Activated naive CD4-positive, alpha-beta T cell treated with anti-CD3 and anti-CD28 coated beads, Interleukin-2, amount 50 U/mL, for 72 hours (primary cell): Measurements from ENCODE around the gene PITX1. TPM values are rescaled to one million over a fixed set of nuclear protein-coding genes. Genes with fewer than 3 reads are reported as not detected.
A peak's percentile ranks its signal among the peaks of the same experiment; 100 is the strongest.

Experiments
- ATAC-seq, 2 donors: fragments of 150-1000 bp; cut with Tn5 transposase; 2 replicates each; pipeline ENCODE4 v1.10.0; 2021; ENCODE audit warnings: mild to moderate bottlenecking in 2 of 2, moderate library complexity in 2 of 2
- DNase-seq, 2 donors: peaks; one replicate each; pipeline ENCODE4 v3.0.0; 2021 to 2022; ENCODE audit warnings: low spot score in 2 of 2
- H3K27ac Mint-ChIP-seq, 2 donors: one replicate each; pipeline ENCODE4 v1.8.0; 2022; ENCODE audit warnings: mild to moderate bottlenecking in 2 of 2, mixed read lengths in 2 of 2
- H3K36me3 Mint-ChIP-seq, 2 donors: one replicate each; pipeline ENCODE4 v1.8.0; 2022; ENCODE audit warnings: mixed read lengths in 2 of 2
- H3K9me3 Mint-ChIP-seq, 2 donors: one replicate each; pipeline ENCODE4 v1.8.0; 2022; ENCODE audit warnings: mixed read lengths in 2 of 2
- total RNA-seq, 2 donors: library from RNA; stranded (reverse); gene quantifications; one replicate each; pipeline ENCODE4 v1.2.3, GENCODE V29; 2022

The PITX1 gene
- total RNA-seq, 2 donors from 2014 or later = 0.62 TPM; not detected in 1

DNA sequence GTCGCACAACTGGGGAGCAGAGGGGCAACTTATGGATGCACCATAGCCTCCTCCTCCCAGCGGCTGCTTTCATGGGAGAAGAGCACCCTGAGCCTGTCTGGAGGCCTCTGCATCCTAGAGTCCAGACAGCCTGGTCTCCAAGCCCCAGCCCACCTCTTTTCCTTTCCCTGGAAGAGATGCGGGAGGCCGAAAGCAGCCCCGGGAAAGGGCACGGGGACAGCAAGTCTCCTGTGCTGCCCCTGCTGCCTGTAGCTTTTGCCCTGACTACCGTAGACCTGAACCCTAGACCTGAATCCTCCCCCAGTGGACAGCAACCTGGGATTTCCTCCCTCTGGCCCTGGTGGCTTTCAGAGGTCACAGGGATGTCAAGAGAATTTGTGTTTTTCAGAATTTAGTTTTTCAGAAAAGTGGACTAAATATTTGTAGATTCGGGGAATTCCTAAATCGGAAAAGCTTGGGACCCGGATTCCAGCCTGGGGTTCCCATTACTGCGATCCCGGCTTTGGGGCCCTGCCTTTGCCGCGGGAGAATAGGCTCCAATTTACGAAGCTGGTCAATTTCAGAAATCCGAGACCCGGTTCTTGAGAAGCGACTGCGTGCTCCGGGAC, 4.3 kb upstream of the PITX1 start:
- Mint-ChIP-seq H3K27ac (peak overlapping the region in 1 of 2 donors; percentile 36), H3K36me3 (peaks cover 4 to 5% of the 10 kb centered on the region in 2 donors), H3K9me3 (no peaks in the 10 kb centered on the region)
- ATAC-seq (no peak), DNase-seq (no peak)

DNA sequence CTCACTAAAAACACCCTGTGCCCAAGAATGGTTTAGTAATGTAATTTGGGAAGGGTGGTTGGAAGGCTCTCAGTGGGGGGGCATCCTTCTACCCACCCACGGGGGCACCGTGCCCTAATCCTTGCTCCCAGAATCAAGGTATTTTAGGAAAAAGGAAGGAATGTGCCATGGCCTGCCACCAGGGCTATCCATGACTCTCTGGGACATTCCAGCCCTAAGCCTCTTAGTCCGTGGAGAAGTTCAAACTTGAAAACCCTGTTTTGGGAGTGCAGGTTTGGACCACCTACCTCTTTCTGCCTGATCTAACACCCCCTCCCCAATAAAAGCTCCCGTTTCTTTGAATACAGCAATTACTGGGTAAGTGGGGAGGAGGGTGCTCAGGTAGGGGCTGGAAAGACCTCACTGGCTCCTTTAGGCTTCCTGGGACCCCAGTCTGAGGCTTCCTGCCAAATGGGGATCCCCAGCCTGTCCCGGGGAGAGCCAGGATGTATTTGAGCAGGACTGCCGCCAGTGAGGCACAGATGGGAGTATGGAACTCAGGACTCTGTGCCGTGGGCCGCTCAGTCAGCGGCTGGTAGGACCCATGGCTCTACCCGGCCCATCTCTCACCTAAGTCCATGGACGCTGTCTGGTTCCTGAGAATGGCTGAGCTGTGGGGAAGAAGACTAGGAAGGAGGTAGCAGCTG, 3.6 kb upstream of the PITX1 start:
- Mint-ChIP-seq H3K9me3 (no peaks in the 10 kb centered on the region), H3K27ac (no peak overlapping the region), H3K36me3 (peaks cover 4 to 5% of the 10 kb centered on the region in 2 donors)
- ATAC-seq (no peak), DNase-seq (no peak)

DNA sequence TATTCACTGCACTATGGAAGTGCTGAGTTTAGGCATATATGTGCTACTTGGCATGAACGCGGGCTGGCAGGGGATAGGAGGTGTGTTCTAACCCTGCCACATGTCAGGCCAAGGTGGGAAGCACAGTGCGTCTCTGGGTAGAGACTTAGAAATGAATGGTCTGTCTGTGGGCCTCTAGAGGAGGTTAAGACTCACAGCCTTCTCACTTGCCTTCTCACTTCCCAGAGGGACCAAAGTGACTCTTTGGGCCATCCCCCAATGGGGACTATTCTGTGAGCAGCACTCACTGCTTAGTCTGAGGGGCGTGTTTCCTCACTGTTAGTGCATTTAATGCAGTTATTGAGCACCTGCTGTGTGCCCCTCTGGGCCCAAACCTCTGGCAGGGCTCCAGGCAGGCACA, 2.4 kb upstream of the PITX1 start:
- peaks cover 5 to 9% of the 10 kb centered on the region in 2 donors for H3K36me3 Mint-ChIP-seq
- no peak for ATAC-seq
- no peaks in the 10 kb centered on the region for H3K9me3 Mint-ChIP-seq
- no peak for DNase-seq
- H3K27ac Mint-ChIP-seq = no peak overlapping the region

DNA sequence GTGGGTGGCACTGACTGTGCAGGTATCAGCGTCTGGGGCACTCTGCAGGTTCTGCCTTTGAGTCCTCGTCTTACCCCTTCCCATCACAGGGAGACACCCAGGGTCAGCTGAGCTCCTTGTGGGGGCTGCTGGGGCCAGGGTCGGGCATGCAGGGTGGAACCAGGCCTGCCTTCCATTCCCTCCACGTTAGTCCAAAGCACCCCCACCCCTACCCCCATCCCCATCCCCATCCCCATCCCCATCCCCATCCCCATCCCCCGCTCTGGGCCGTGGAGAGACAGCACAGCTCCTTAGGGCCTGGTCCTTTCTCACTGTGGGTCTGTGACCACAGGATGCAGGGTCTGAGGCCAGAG, 1.6 kb upstream of the PITX1 start:
- Mint-ChIP-seq H3K27ac (no peak overlapping the region), H3K36me3 (peaks cover 5 to 9% of the 10 kb centered on the region in 2 donors), H3K9me3 (no peaks in the 10 kb centered on the region)
- ATAC-seq (no peak), DNase-seq (no peak)

DNA sequence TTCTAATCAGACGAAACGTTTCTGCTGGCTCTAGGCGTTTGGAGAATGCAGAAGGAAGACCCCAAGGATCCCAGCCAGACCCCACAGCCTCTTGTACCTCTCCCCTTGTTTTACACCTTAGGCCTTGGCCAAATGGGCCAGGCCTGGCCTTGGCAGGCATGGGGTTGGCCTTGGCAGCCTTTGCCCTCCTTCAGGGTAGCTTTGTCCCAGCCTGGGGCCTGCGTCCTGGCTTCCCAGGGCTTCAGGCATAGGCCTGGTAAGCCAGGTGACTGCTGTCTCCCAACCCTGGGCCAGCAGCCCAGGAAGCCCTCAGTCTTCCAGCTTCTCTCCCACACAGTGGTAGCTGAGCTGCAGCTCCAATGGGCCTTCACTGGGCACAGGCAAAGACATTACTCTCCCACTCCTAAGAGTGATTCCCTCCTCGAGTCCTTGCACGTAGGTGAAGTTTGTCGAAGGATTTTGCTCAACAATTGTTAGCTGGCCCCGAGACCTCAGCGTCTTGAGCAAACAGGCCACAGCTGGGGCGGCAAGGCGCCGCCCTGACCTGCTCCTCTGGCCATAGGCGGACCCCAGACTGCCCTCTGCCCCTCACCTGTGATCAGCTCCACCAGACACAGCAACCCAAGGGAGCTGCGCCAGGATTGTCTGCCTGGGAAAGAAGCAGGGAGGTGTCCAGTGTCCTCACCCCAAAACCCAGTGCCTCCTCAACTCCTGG, 1.1 kb upstream of the PITX1 start:
- ATAC-seq = no peak
- no peak overlapping the region for H3K27ac Mint-ChIP-seq
- no peak for DNase-seq
- H3K9me3 Mint-ChIP-seq = no peaks in the 10 kb centered on the region
- H3K36me3 Mint-ChIP-seq = peaks cover 5 to 9% of the 10 kb centered on the region in 2 donors

DNA sequence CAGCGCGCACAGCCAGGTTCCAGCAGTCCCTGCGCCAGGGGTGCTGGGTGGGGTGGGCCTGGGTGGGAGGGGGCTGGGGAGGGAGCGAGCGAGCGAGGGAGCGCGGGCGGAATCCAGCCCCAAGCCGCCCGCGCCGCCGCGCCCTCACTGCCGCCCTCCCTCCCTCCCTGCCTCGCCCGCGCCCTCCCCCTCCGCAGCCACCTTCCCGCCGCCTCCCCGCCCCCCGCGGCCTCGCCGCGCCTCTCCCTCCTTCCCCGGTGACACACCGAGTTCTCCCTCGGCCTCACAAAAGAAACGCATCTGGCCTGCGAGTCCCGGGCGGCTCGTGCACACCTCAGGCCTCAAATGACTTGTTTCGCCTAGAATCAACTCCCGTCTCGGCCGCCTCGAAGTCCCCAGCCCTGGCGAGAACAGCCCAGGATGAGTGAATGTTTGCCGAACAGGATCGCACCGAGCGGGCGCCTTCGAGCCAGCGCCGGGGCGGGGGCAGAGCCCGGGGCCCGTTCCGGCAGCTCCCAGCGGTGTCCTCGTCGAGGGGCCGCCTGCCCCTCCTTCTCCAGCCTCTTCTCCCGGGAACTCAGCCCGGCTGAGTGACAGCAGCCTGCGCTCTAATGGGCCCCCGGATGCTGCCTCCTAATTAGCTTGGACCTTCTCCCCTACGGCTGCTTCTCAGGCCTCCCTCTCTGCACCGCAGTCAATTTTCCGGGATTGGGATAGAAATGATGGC, 371 bp upstream of the PITX1 start:
- no peak for DNase-seq
- H3K36me3 Mint-ChIP-seq = peaks cover 10 to 16% of the 10 kb centered on the region in 2 donors
- H3K27ac Mint-ChIP-seq = no peak overlapping the region
- peak in 1 of 2 donors; percentile 23 for ATAC-seq
- H3K9me3 Mint-ChIP-seq = peaks cover 4 to 5% of the 10 kb centered on the region in 2 donors

DNA sequence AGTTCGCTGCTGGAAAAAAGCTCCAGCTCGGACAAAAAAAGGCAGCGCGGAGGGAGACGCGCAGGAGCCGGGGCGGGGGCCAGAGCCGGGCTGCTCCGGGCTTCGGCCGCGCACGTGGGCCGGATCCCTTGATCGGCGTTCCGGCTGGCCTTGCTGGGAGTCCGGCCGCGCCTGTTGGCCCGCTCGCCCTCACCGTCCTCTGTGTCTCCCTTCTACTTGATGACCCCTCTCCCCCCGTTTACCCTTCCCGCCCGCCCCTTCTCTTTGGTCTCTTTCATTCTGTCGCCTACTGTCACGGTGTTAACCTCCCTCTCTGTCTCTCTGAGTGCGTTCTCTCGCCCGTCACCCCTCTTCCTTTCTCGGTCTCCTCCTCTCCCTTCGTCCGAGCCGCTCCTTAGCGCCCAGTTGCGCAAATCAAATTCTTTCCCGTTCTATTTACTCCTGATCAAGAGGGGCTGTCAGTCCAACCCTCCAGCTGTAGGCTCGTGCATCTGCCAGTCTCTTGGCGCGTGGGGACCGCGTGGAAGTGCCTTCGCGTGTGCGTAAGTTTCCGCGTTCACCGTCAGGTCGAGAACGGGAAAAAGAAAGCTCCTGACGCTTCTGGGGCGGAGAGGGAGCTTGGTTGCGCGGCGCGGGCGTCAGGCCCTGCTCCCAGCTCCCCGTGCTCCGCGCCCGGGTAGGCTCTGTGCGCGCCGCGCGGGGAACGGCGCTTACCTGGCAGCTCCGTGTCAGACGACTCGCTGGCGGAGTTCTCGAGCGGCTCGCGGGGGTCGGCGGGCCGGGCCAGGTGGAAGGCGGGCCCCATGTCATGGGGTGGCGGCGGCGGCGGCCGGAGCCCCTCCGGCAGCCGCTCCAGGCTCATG, 798 bp downstream of the PITX1 start:
- Mint-ChIP-seq H3K27ac (no peak overlapping the region), H3K36me3 (peaks cover 11 to 17% of the 10 kb centered on the region in 2 donors), H3K9me3 (peaks cover 6% of the 10 kb centered on the region in 2 donors)
- ATAC-seq (peak in 1 of 2 donors; percentile 40), DNase-seq (no peak)

DNA sequence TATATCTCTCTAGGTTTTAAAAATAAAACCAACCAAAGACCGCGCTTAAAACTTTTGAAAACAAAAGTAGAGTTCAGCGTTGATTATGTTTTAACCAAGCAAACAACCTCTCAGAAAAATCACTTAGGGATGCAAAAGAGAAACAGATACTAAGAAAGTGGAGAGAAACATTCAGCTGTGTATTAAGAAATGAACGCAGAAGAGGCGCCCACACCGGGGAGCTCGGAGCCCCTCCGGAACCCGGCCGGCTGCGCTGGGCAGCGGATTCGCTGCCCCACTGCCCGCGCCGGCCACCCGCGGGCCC, 1.4 kb downstream of the PITX1 start:
- no peak overlapping the region for H3K27ac Mint-ChIP-seq
- peaks cover 11 to 17% of the 10 kb centered on the region in 2 donors for H3K36me3 Mint-ChIP-seq
- DNase-seq (no peak), ATAC-seq (peak in 1 of 2 donors; percentile 19)
- peaks cover 6% of the 10 kb centered on the region in 2 donors for H3K9me3 Mint-ChIP-seq

DNA sequence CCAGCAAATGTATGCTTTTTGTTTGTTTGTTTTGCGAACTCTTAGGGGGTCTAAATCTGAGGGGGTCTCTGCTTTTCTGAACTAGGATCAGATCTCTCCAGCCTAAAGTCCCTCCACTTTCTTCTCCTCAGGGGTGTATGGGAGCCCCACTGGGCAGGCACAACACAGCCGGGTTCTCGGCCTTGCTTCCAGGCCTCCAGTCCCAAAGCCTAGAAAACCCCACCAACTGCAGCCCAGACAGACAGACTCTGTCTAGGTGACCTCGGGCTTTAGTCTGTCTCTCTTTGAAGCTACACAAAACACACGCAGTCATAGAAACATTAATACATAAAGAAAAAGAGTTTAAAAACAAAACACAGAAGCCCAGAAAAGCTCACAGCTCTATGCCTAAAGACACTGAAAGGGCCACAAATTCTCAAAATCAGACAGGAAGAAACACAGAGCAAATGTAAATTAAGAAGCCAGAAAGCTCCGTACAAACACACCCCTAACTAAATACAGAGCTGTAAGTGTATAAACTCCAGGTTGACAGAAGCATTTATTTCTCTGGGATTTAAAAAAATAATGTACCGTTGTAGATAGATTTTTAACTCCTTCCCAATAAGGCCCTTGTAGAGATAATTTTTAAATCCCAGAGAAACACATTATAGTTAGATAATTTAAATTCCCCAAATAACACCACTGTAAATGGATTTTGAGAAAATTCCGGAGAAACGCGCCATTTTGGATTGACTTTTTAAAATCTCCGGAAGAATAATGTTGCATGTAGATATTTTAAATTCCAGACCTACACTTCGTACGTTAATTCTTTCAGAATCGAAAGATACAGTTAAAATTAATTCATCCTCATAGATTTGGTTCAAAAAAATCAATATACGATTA, 2.0 kb downstream of the PITX1 start:
- ATAC-seq (no peak), DNase-seq (no peak)
- Mint-ChIP-seq H3K9me3 (peaks cover 6% of the 10 kb centered on the region in 2 donors), H3K27ac (no peak overlapping the region), H3K36me3 (peaks cover 11 to 17% of the 10 kb centered on the region in 2 donors)

DNA sequence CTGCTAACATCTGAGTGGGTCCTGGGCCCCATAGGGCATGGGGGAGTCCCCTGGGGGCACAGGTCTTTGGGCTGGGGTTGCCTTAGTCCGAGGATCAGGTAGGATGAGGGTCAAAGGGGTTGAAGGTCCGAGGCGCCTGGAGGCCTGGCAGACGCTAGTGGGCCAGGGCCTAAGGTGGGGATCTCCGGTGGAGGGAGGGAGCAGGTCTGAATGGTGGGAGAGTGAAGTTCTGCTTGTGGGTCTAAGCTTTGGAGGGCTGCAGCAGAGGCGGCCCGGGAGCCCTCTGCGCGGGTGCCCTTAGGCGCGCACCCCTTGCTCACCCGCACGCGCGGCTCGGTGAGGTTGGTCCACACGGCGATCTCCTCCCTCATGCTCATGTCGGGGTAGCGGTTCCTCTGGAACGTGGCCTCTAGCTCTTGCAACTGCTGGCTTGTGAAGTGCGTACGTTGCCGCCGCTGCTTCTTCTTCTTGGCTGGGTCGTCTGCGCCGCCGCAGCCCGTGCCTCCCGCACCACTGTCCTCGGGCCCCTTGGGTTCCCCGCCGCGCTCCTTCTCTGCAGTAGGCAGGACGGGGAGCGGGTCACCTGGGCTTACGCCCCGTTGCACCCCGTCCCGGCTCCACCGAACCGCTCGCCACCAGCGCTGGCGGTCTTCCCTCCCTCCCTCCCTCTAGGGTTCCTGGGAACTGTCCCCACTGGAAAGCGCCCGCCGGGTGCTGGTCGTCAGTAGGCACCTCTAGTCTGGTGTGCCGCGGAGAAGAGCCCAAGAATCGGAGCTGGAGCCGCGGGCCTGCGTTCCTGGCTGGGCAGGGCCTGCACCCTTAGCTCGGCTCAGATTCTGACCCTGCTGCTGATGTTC, 2.8 kb downstream of the PITX1 start:
- DNase-seq = no peak
- ATAC-seq = peak; percentile 20 to 39

DNA sequence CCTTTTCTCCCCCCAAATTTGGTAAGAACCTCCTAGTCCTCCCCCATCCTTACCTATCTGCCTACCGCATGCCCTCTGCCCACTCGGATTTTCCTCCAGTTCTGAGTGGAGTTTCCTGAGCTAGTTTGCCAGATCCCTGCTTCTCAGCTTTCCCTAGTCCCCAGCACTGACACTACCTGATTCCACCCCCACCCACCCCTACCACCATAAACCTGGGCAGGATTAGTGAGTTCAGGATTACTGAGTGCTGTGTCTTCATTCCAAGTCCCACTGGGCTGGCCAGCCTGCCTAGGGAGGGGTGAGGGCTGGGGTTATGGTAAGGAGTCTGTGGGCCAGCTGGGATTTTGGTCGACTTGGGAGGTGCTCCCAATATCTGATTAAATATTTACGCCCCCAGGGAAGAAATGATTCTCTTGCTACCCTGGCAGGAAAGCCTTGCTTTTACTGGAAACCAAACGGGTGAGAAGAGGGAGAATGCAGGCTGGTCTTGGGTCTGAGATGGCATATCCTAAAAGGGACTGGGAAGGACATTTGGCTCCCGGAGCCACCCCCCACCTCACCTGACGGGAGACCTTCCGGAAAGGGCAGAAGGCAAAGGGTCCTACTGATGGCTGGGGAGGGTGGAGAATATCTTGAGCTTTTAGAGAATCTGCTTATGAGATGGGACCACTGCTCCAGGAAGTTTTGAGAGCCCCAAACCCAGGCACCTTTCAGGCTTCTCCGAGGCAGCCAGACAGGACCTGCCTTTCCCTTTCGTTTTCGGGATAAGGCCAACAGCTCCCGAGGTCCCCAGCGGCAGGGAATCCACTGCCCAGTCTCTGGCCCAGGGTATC, 3.7 kb downstream of the PITX1 start:
- ATAC-seq (peak in 1 of 2 donors; percentile 2), DNase-seq (no peak)
- Mint-ChIP-seq H3K36me3 (peaks cover 11 to 17% of the 10 kb centered on the region in 2 donors), H3K27ac (peak overlapping the region in 1 of 2 donors; percentile 69), H3K9me3 (peaks cover 6% of the 10 kb centered on the region in 2 donors)

More for the DNA sequence above, 2.8 kb downstream of the PITX1 start:
- Mint-ChIP-seq H3K36me3 (peaks cover 11 to 17% of the 10 kb centered on the region in 2 donors), H3K27ac (no peak overlapping the region), H3K9me3 (peaks cover 6% of the 10 kb centered on the region in 2 donors)

DNA sequence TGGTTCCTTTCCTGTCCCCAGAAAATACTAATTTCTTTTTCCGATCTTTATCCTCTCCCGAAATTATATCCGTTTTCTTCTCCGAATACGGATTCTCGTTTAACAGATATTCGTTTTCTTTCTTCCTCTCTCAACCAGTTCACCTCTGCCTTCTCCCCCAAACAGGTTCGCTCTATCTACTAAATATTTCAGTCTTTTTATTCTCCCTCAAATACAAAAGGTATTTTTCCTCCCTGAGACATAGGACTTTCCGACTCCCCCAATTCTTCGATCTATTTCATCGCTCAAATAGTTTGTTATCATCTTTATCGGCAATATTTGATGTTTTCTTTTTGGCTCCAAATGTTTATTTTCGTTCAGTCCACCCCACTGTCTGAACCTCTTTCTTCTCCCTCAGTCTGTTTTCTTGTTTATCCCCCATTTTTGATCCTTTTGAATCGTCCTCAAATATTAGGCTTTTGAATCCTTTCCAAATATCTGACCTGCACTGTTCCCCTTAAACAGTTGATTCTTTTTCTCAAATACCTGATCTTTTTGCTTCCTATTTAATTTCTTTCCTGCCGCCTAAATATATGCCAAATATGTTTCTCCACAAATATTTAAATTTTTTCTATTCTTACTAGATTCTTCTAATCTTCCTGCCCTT, 4.4 kb downstream of the PITX1 start:
- peaks cover 6% of the 10 kb centered on the region in 2 donors for H3K9me3 Mint-ChIP-seq
- ATAC-seq (no peak), DNase-seq (no peak)
- H3K36me3 Mint-ChIP-seq = peaks cover 7 to 13% of the 10 kb centered on the region in 2 donors
- H3K27ac Mint-ChIP-seq = peak overlapping the region in 1 of 2 donors; percentile 69

DNA sequence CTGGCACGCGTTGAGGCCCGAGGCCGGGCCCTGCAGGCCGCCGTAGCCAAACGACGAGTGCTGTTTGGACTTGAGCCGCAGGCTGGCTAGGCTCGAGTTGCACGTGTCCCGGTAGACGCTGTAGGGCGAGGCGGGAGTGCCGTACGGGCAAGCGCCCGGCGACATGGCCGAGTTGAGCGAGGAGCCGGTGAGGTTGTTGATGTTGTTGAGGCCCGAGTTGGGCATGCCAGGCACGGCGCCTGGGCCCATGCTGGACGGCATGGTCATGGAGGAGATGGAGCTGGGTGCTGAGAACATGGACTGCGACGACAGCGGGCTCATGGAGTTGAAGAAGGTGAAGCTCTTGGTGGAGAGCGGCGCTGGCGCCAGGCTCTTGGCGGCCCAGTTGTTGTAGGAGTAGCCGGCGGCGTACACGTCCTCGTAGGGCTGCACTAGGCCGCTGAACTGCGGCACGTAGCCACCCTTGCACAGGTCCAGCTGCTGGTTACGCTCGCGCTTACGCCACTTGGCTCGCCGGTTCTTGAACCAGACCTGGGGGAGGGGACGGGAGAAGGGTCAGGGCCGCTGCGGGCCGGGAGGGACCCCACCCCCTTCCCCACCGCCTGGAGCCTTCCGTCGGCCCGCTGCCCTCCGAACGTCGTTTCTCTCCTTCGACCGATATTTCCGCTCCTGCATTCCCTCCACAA, 5.1 kb downstream of the PITX1 start:
- Mint-ChIP-seq H3K9me3 (peaks cover 6% of the 10 kb centered on the region in 2 donors), H3K27ac (no peak overlapping the region), H3K36me3 (peaks cover 7 to 13% of the 10 kb centered on the region in 2 donors)
- DNase-seq = no peak
- no peak for ATAC-seq
